AG04450 (cell line): ENCODE results near the gene FNDC3B. TPM values are rescaled to one million over a fixed set of nuclear protein-coding genes. Genes with fewer than 3 reads are reported as not detected.
A peak's percentile ranks its signal among the peaks of the same experiment; 100 is the strongest.

Experiments
- CTCF ChIA-PET: fragments of 300-600, 350-600 bp; formaldehyde crosslinking; extraction: SDS; loops from one replicate; lab custom pipeline; 2022; ENCODE audit warnings: antibody characterized with exemption, inconsistent platforms; lab: Charles Lee
- POLR2A ChIA-PET: fragments of 350-600 bp; formaldehyde crosslinking; extraction: SDS; loops from one replicate; lab custom pipeline; 2021; ENCODE audit warnings: antibody characterized with exemption, inconsistent platforms; lab: Yijun Ruan, JAX
- DNase-seq: peaks from one replicate; pipeline ENCODE4 v3.0.0-alpha.2; 2011; ENCODE audit warnings: low read depth, low spot score
- H3K27ac ChIP-seq: one replicate; pipeline ENCODE4 v1.5.1; 2012; ENCODE audit warnings: low read depth, low read length, control low read depth
- H3K27me3 ChIP-seq: one replicate; pipeline ENCODE4 v1.6.0; 2012; ENCODE audit warnings: low read length; ENCODE audit not compliant: control insufficient read depth, insufficient read depth
- H3K4me3 ChIP-seq: 2 replicates; pipeline ENCODE4 v1.5.1; 2011; ENCODE audit warnings: mild to moderate bottlenecking, low read depth, low read length, control low read depth
- H3K9me3 ChIP-seq: 2 replicates; pipeline ENCODE4 v1.5.1; 2012; ENCODE audit warnings: low read length; ENCODE audit not compliant: control insufficient read depth, insufficient read depth
- polyA plus RNA-seq: library from polyadenylated mRNA; depleted of rRNA; stranded (reverse); fragments of >200 nt; gene quantifications from 2 replicates; pipeline ENCODE4 v1.2.3, GENCODE V29; 2011
- TF ChIP-seq, protein P1 (sequence below): IDR thresholded peaks from 2 replicates; pipeline ENCODE4 v1.5.1; 2011; ENCODE audit warnings: low read depth, low read length, control low read depth, inconsistent platforms

FNDC3B gene
- polyA plus RNA-seq, 1 experiment = 39.5 TPM

DNA sequence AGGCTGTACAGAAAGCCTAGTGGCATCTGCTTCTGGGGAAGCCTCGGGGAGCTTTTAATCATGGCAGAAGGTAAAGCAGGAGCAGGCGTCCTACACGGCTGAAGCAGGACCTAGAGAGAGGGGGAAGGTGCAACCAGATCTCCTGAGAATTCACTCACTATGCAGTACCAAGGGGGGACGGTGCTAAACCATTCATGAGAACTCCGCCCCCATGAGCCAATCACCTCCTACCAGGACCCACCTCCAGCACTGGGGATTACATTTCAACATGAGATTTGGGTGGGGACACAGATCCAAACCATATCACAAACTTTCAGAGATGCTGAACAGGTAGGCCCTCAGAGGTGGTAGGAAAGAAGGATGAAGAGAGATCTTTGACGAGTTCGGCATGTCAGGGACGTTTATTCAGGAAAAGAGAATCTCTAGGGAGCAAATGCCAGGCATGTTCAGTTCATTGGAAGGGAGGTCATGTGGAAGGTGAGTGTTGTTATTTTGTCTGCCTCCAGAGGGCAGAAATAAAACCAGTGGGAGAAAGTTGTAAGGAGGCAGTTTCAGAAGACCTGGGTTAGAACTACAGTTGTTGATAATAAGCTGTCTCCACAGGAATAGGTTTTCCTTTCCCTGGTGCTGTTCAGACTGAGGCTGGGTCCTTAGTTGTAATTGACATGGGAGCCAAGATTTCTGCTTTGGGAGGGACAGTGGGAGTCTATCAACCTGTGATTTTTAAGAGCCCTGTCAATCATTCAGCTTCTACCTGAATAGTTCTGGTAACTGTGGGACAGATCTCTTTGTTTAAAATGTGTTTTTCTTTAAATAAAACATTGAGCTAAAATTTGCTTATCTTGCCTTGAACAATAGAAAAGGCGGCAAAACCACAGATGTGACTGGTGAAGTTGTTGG lies 4.3 kb upstream of the FNDC3B start:
- ChIA-PET POLR2A (no interaction called here), CTCF (interaction anchor here (0.6 to 1.2 kb wide), 7 partner anchors 17 to 954 kb away, joined by 3 to 7 read pairs (median 5); no protein-coding TSS in a partner anchor)
- TF ChIP-seq, protein P1, sequence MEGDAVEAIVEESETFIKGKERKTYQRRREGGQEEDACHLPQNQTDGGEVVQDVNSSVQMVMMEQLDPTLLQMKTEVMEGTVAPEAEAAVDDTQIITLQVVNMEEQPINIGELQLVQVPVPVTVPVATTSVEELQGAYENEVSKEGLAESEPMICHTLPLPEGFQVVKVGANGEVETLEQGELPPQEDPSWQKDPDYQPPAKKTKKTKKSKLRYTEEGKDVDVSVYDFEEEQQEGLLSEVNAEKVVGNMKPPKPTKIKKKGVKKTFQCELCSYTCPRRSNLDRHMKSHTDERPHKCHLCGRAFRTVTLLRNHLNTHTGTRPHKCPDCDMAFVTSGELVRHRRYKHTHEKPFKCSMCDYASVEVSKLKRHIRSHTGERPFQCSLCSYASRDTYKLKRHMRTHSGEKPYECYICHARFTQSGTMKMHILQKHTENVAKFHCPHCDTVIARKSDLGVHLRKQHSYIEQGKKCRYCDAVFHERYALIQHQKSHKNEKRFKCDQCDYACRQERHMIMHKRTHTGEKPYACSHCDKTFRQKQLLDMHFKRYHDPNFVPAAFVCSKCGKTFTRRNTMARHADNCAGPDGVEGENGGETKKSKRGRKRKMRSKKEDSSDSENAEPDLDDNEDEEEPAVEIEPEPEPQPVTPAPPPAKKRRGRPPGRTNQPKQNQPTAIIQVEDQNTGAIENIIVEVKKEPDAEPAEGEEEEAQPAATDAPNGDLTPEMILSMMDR = peak; percentile 45
- Histone ChIP-seq H3K9me3 (no peaks in the 10 kb centered on the region; the same call in none of the 2 replicates), H3K27ac (no peak overlapping the region), H3K27me3 (no peaks in the 10 kb centered on the region), H3K4me3 (no peak overlapping the region)
- DNase-seq = no peak

DNA sequence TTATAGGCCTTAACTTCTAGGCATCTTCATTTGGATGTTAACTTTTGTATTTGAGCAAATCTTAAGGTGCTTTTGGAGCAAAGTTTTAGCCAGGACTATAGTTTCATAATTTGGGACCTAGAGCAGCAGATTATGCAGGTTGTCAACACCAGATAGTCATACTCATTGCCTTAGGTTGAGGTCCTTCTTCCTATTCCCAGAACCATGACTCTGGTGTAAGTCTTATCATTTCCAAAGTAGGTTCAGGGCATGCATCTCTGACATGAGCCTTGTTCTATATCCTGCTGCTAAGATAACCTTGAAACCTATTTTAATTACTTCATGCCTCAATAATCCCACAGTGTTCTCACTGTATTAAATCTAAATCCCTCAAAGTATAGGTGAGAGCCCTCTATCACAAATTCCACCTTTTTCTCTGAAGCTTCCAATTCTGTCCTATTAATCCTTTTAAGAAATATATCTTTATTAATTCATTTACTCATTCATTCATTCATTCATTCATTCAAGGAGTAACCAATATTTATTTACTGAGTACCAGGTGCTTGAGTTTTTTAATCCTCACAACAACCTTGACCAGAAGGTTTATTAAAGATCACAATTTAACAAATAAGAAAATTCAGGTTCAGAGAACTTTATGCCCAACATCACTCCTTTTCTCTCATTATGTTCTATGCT lies 2.7 kb upstream of the FNDC3B start:
- POLR2A ChIA-PET = no interaction called here
- DNase-seq = no peak
- CTCF ChIA-PET = no interaction called here
- Histone ChIP-seq H3K27me3 (no peaks in the 10 kb centered on the region), H3K27ac (no peak overlapping the region), H3K4me3 (no peak overlapping the region), H3K9me3 (no peaks in the 10 kb centered on the region; the same call in none of the 2 replicates)
- TF ChIP-seq, protein P1 = no peak

DNA sequence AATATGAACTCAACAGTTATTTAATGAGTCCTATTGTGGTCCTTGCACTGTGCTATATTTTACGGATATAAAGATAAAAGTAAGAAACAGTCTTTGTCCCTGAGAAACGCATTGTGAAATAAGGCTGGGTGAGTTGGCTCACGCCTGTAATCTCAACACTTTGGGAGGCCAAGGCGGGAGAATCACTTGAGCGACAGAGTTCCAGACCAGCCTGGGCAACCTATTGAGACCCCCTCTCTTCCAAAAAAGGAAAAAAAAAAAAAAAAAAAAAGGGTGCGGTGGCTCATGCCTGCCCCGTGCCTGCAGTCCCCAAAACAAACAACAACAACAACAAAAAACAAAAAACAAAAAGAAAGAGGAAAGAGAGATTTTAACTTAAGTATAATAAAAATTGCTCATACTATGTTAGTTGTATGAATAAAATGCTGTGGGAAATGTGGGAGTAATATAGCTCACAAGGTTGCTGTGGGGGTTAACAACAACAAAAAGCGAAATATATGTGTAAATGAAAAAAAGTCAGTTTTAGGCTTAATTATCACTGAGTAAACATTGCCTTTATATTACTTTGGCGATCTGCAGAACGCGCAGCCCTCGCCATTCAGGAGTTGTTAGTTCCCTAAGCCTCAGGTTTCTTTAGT lies 461 bp upstream of the FNDC3B start:
- H3K4me3 ChIP-seq = peak overlapping the region; percentile 79
- DNase-seq = no peak
- ChIA-PET POLR2A (interaction anchor here (0.6 to 1.3 kb wide), 13 partner anchors 10 to 737 kb away, joined by 3 to 5 read pairs (median 3); no protein-coding TSS in a partner anchor), CTCF (interaction anchor here (0.6 to 1.2 kb wide), 3 partner anchors 267 to 393 kb away, joined by 3 read pairs; no protein-coding TSS in a partner anchor)
- no peaks in the 10 kb centered on the region for H3K27me3 ChIP-seq
- TF ChIP-seq, protein P1 = no peak
- no peak overlapping the region for H3K27ac ChIP-seq
- no peaks in the 10 kb centered on the region; the same call in none of the 2 replicates for H3K9me3 ChIP-seq

GRCh38 chr3:172040078-172040980 lies 951 bp downstream of the FNDC3B start:
- ChIA-PET POLR2A (interaction anchor here (0.6 to 1.6 kb wide), 9 partner anchors 25 to 292 kb away, joined by 3 to 4 read pairs (median 3); no protein-coding TSS in a partner anchor), CTCF (no interaction called here)
- peak; percentile 76 for DNase-seq
- TF ChIP-seq, protein P1 = peak; percentile 37
- Histone ChIP-seq H3K27ac (peak overlapping the region; percentile 97), H3K27me3 (no peaks in the 10 kb centered on the region), H3K9me3 (no peaks in the 10 kb centered on the region; the same call in 1 of the 2 replicates), H3K4me3 (peak overlapping the region; percentile 79)
